K562 (cell line): ENCODE measurements around the gene PLAC1. TPM values are rescaled to one million over a fixed set of nuclear protein-coding genes. Genes with fewer than 3 reads are reported as not detected.

Experiments used
- ATAC-seq: fragments of 200-7000 bp; cut with Tn5 transposase; 3 replicates; pipeline ENCODE4 v1.9.1; 2020; ENCODE audit warnings: moderate library complexity
- BruUV-seq: library from RNA; stranded (reverse); fragments of 400-500 nt; replicated peaks from 2 replicates; lab custom pipeline; 2021; lab: Mats Ljungman, UMichigan
- CTCF ChIA-PET: fragments of 300-600 bp; formaldehyde crosslinking; extraction: SDS; loops from one replicate; lab custom pipeline; 2021; ENCODE audit warnings: low intra/inter-chr PET ratio; lab: Yijun Ruan, JAX
- POLR2A ChIA-PET: fragments of 300-600, 350-650 bp; sonication (Branson Sonifier 250); formaldehyde crosslinking; extraction: SDS; loops from one replicate; lab custom pipeline; 2021; ENCODE audit warnings: antibody characterized with exemption, inconsistent platforms; lab: Yijun Ruan, JAX
- DNase-seq, 4 experiments: peaks; one replicate each; pipeline versions ENCODE4 v3.0.0 to v3.0.0-alpha.2; 2011 to 2018; ENCODE audit warnings: low spot score in 3 of 4, mixed read lengths in 3 of 4; ENCODE audit errors: extremely low read depth in 1 of 4
- FAIRE-seq: peaks from 2 replicates; lab custom pipeline; 2011; peaks lifted over from hg19 to GRCh38; lab: Jason Lieb, UNC
- H2AFZ ChIP-seq: 2 replicates; pipeline ENCODE4 v1.6.0; 2011; ENCODE audit warnings: low read depth, low read length, control low read depth, inconsistent platforms
- H3K27ac ChIP-seq: fragments of 200-600 bp; 3 replicates; pipeline ENCODE4 v1.8.0; 2011; ENCODE audit warnings: low read depth, mild to moderate bottlenecking, control low read depth, inconsistent platforms, low read length, moderate library complexity, mixed read lengths; ENCODE audit errors: extremely low read depth
- H3K27me3 ChIP-seq, 2 experiments: fragments of 300-600 bp in 1 of 2; 2 replicates in 1 of 2; 3 replicates in 1 of 2; pipeline versions ENCODE4 v1.6.0 to v1.8.0; 2011; ENCODE audit warnings: inconsistent platforms in 2 of 2, low read length in 2 of 2, mild to moderate bottlenecking in 1 of 2, mixed read lengths in 1 of 2, moderate library complexity in 1 of 2; ENCODE audit not compliant: control insufficient read depth in 2 of 2, insufficient read depth in 2 of 2
- H3K36me3 ChIP-seq: fragments of 300-600 bp; 3 replicates; pipeline ENCODE4 v1.8.0; 2011; ENCODE audit warnings: mild to moderate bottlenecking, low read length, inconsistent platforms; ENCODE audit not compliant: control insufficient read depth, insufficient read depth
- H3K4me1 ChIP-seq, 2 experiments: fragments of 200-600 bp in 1 of 2; replicated peaks in 1 of 2; 2 replicates in 1 of 2; 3 replicates in 1 of 2; pipeline versions ENCODE4 v1.5.1 to v1.8.0; 2011; ENCODE audit warnings: inconsistent platforms in 2 of 2, low read length in 2 of 2, mild to moderate bottlenecking in 1 of 2, mixed read lengths in 1 of 2, moderate library complexity in 1 of 2; ENCODE audit not compliant: control insufficient read depth in 2 of 2, insufficient read depth in 2 of 2
- H3K4me2 ChIP-seq: 2 replicates; pipeline ENCODE4 v1.6.1; 2011; ENCODE audit warnings: low read length, control low read depth, inconsistent platforms, mixed read lengths; ENCODE audit not compliant: insufficient read depth
- H3K4me3 ChIP-seq: fragments of 200-600 bp; sonication (generic), shearing (Covaris generic); 2 replicates; pipeline ENCODE4 v1.5.1; 2016; ENCODE audit warnings: control low read depth, inconsistent platforms
- H3K79me2 ChIP-seq: fragments of 200-600 bp; 3 replicates; pipeline ENCODE4 v1.8.0; 2011; ENCODE audit warnings: low read length, inconsistent platforms; ENCODE audit not compliant: control insufficient read depth, insufficient read depth
- H3K9ac ChIP-seq, 2 experiments: 2 replicates each; pipeline versions ENCODE4 v1.6.0 to v1.6.1; 2011; ENCODE audit warnings: low read depth in 2 of 2, low read length in 2 of 2, control low read depth in 1 of 2, inconsistent platforms in 1 of 2, mild to moderate bottlenecking in 1 of 2, mixed read lengths in 1 of 2; ENCODE audit not compliant: insufficient read depth in 1 of 2
- H3K9me1 ChIP-seq: one replicate; pipeline ENCODE4 v1.6.0; 2011; ENCODE audit warnings: inconsistent platforms, mild to moderate bottlenecking, low read length, moderate library complexity; ENCODE audit not compliant: control insufficient read depth, insufficient read depth
- H3K9me3 ChIP-seq: replicated peaks from 2 replicates; pipeline ENCODE4 v1.5.1; 2011; ENCODE audit warnings: low read depth, low read length, inconsistent platforms; ENCODE audit not compliant: control insufficient read depth, insufficient read depth
- H4K20me1 ChIP-seq: replicated peaks from 2 replicates; pipeline ENCODE4 v1.6.1; 2011; ENCODE audit warnings: low read length, inconsistent platforms, mixed read lengths; ENCODE audit not compliant: control insufficient read depth, insufficient read depth
- MXD1 ChIP-seq: fragments of 250-450 bp; sonication (Bioruptor Pico); IDR thresholded peaks from 2 replicates; pipeline ENCODE4 v1.8.0; 2021; ENCODE audit warnings: borderline replicate concordance, mild to moderate bottlenecking, moderate library complexity; ENCODE audit not compliant: poor library complexity, severe bottlenecking
- ZNF639 ChIP-seq, 2 experiments: fragments of 200-800 bp in 1 of 2; sonication (Bioruptor generic) in 1 of 2; sonication (generic) in 1 of 2; formaldehyde crosslinking in 1 of 2; IDR thresholded peaks in 1 of 2; conservative IDR thresholded peaks in 1 of 2; 2 replicates each; pipeline versions ENCODE4 v1.5.0 to v1.6.1; 2016 to 2020; ENCODE audit warnings: missing compliant biosample characterization in 1 of 2, missing genetic modification characterization in 1 of 2, missing genetic modification reagents in 1 of 2
- WGBS: fragments of 100-300 bp; shearing (Covaris generic); methylation state at CpG from one replicate; pipeline ENCODE4 v1.1.6; 2016; ENCODE audit warnings: low coverage, mixed read lengths; ENCODE audit not compliant: insufficient coverage; ENCODE audit errors: missing lambda C conversion rate; 5-methylcytosine and 5-hydroxymethylcytosine counted together
- in situ Hi-C: fragments of 300-500 bp; cut with MboI; formaldehyde crosslinking; loops from 4 replicates; pipeline ENCODE4 v1.15.0; 2018; ENCODE audit warnings: inconsistent platforms, mixed read lengths
- intact Hi-C: fragments of 100-400 bp; cut with micrococcal nuclease; formaldehyde crosslinking; loops from 2 replicates; pipeline ENCODE4 v1.14.2; 2022
- polyA plus RNA-seq, 8 experiments: library from polyadenylated mRNA; depleted of rRNA in 4 of 8; stranded (reverse) in 5 of 8; unstranded in 3 of 8; fragments of >200 nt; fragmentation: Nextera tagmentation in 2 of 8; fragmentation: Illumina TruSeq in 1 of 8; extraction: Ambion mirVana in 2 of 8; extraction: Trizol in 1 of 8; gene quantifications; 2 replicates each; pipeline versions ENCODE4 v1.2.1 to v1.2.3, GENCODE V29; 2011 to 2014; ENCODE audit warnings: inconsistent platforms in 1 of 8, missing spikeins in 1 of 8
- total RNA-seq, 7 experiments: library from RNA; depleted of rRNA in 6 of 7; stranded (reverse); fragments of >200 nt in 6 of 7; fragmentation: Illumina TruSeq in 2 of 7; extraction: Trizol in 2 of 7; gene quantifications; 2 replicates each; pipeline versions ENCODE4 v1.2.1 to v1.2.3, GENCODE V29; 2011 to 2021; ENCODE audit warnings: low replicate concordance in 1 of 7

Gene PLAC1
- total and polyA plus RNA-seq, 9 of the 15 experiments (the other 6 are each of a cell fraction or from before 2014, with no cell fraction given) = 0.82 to 9.1 (median 1.7) TPM

GRCh38 chrX:134622813-134623185 lies 35.5 kb downstream of the PLAC1 start:
- H3K4me3 ChIP-seq = no peak overlapping the region
- FAIRE-seq = no peak
- no peaks in the 10 kb centered on the region; a peak in 1 of 5 replicates for H3K27me3 ChIP-seq
- no peaks in the 10 kb centered on the region for H3K79me2 ChIP-seq
- CTCF ChIA-PET = no interaction called here
- H3K4me1 ChIP-seq = peaks cover 0 to 23% of the 10 kb centered on the region in 2 experiments; a peak in 4 of 5 replicates
- BruUV-seq = no TSS peak
- H3K27ac ChIP-seq = no peak overlapping the region; the same call in 2 of the 3 replicates
- H2AFZ ChIP-seq = peak overlapping the region; percentile 38; the same call in 1 of the 2 replicates
- no peak overlapping the region for H3K4me2 ChIP-seq
- no peak overlapping the region for H3K9ac ChIP-seq
- no peak for TF ChIP-seq MXD1 (CRISPR knock-in tag)
- 33% methylated on average over 2 of the region's 2 CpGs for WGBS
- H4K20me1 ChIP-seq = no peaks in the 10 kb centered on the region
- DNase-seq = no peak
- H3K9me3 ChIP-seq = no peaks in the 10 kb centered on the region
- H3K9me1 ChIP-seq = no peaks in the 10 kb centered on the region
- no peaks in the 10 kb centered on the region for H3K36me3 ChIP-seq
- in situ Hi-C loops (no loop called here), intact Hi-C loops (loop anchor here (5.0 kb wide), 1 partner anchor 100 kb away; no protein-coding TSS in a partner anchor)
- ATAC-seq = peak; percentile 31; the same call in 2 of the 3 replicates
- POLR2A ChIA-PET = interaction anchor here (0.8 to 1.1 kb wide), 3 partner anchors 11 to 14 kb away, joined by 3 to 4 read pairs (median 4); no protein-coding TSS in a partner anchor

GRCh38 chrX:134622056-134622812 lies 36.0 kb downstream of the PLAC1 start:
- Histone ChIP-seq H3K27me3 (no peaks in the 10 kb centered on the region), H3K4me1 (peaks cover 0 to 23% of the 10 kb centered on the region in 2 experiments; a peak in 4 of 5 replicates), H3K79me2 (no peaks in the 10 kb centered on the region), H3K4me2 (peak overlapping the region; percentile 42; the same call in 1 of the 2 replicates), H3K9me1 (no peaks in the 10 kb centered on the region), H2AFZ (peak overlapping the region; percentile 75), H3K9ac (no peak overlapping the region; a peak in 1 of 4 replicates), H3K27ac (peak overlapping the region; percentile 48; the same call in 2 of the 3 replicates), H3K36me3 (no peaks in the 10 kb centered on the region), H3K9me3 (no peaks in the 10 kb centered on the region), H3K4me3 (no peak overlapping the region), H4K20me1 (no peaks in the 10 kb centered on the region)
- ChIA-PET CTCF (no interaction called here), POLR2A (interaction anchor here (0.8 to 1.3 kb wide), 4 partner anchors 10 to 20 kb away, joined by 3 to 4 read pairs (median 4); no protein-coding TSS in a partner anchor)
- peak; percentile 88 for FAIRE-seq
- no TSS peak for BruUV-seq
- WGBS = 0% methylated on average over 4 of the region's 6 CpGs
- in situ Hi-C loops = no loop called here
- peak; percentile 17 to 70 (median 39) for DNase-seq
- peak; percentile 93 for ATAC-seq
- intact Hi-C loops = loop anchor here (5.0 kb wide), 1 partner anchor 100 kb away; no protein-coding TSS in a partner anchor
- TF ChIP-seq ZNF639 (CRISPR knock-in tag; conservative IDR thresholded peaks at IDR 0.05 in 1 of 2, IDR thresholded peaks at IDR 0.05 in 1 of 2) = peak in 1 of 2 experiments; percentile 35; a peak in 1 of 4 replicates
